Activated gamma-delta T cell treated with Interleukin-2 at 50 U/mL for 16 hours (primary cell): ENCODE results near the gene CYP3A5.

ENCODE experiments used
- DNase-seq: peaks from one replicate; pipeline ENCODE4 v3.0.0-alpha.2; 2020

The CYP3A5 gene

GRCh38 chr7:99605527-99605926, 74.3 kb downstream of the CYP3A5 start:
- no peak for DNase-seq

- no peak for DNase-seq
These were observed 78.0 kb downstream of the CYP3A5 start for GRCh38 chr7:99601656-99602310.

- no peak for DNase-seq
These were observed 80.0 kb downstream of the CYP3A5 start for GRCh38 chr7:99599836-99600235.
